HCT116 (cell line): ENCODE data around the gene U2AF2. TPM values are rescaled to one million over a fixed set of nuclear protein-coding genes. Genes with fewer than 3 reads are reported as not detected.

Experiments used
- ATAC-seq: fragments of 200-7000 bp; cut with Tn5 transposase; 2 replicates; pipeline ENCODE4 v1.9.1; 2020; ENCODE audit warnings: mild to moderate bottlenecking, moderate library complexity
- BruUV-seq: library from RNA; stranded (reverse); fragments of 400-500 nt; replicated peaks from 2 replicates; lab custom pipeline; 2021; lab: Mats Ljungman, UMichigan
- CTCF ChIA-PET: fragments of 300-600 bp; sonication (Branson Sonifier 250); formaldehyde crosslinking; loops from one replicate; lab custom pipeline; 2021; ENCODE audit warnings: antibody characterized with exemption; lab: Charles Lee
- POLR2A ChIA-PET: fragments of 300-600, 350-600 bp; sonication (Branson Sonifier 250); formaldehyde crosslinking; loops from one replicate; lab custom pipeline; 2021; ENCODE audit warnings: antibody characterized with exemption; lab: Charles Lee
- RAD21 ChIA-PET, 2 experiments: fragments of 300-600 bp; sonication (Branson Sonifier 250); formaldehyde crosslinking; loops; one replicate each; lab custom pipeline; 2023; ENCODE audit warnings: low total read pairs in 2 of 2; ENCODE audit not compliant: uncharacterized antibody in 2 of 2, unreplicated experiment in 2 of 2, low non-redundant PET in 1 of 2; lab: Charles Lee
- DNase-seq: peaks from one replicate; pipeline ENCODE4 v3.0.0-alpha.2; 2010; ENCODE audit warnings: low read depth, low spot score
- H2AFZ ChIP-seq: fragments of 200-600 bp; shearing (Covaris generic), sonication (generic); 2 replicates; pipeline ENCODE4 v1.6.1; 2017; ENCODE audit warnings: low read depth, mixed run types, mixed read lengths, antibody characterized with exemption, low read length; ENCODE audit not compliant: poor library complexity, severe bottlenecking
- H3K27ac ChIP-seq: 2 replicates; pipeline ENCODE4 v1.5.1; 2012; ENCODE audit warnings: low read depth, low read length
- H3K27me3 ChIP-seq: fragments of 200-600 bp; sonication (generic); 2 replicates; pipeline ENCODE4 v1.6.1; 2016; ENCODE audit warnings: mixed run types, low read length, mixed read lengths; ENCODE audit not compliant: insufficient read depth
- H3K36me3 ChIP-seq, 2 experiments: fragments of 200-500 bp in 1 of 2; fragments of 200-600 bp in 1 of 2; sonication (Bioruptor generic) in 1 of 2; sonication (generic) in 1 of 2; 2 replicates each; pipeline versions ENCODE4 v1.5.1 to v1.6.1; 2014 to 2016; ENCODE audit warnings: low read length in 2 of 2, inconsistent platforms in 1 of 2, mixed read lengths in 1 of 2, mixed run types in 1 of 2; ENCODE audit not compliant: insufficient read depth in 2 of 2, control insufficient read depth in 1 of 2
- H3K4me1 ChIP-seq, 2 experiments: fragments of 200-600 bp in 1 of 2; sonication (generic) in 1 of 2; 2 replicates each; pipeline versions ENCODE4 v1.5.1 to v1.6.1; 2012 to 2017; ENCODE audit warnings: low read length in 2 of 2, inconsistent platforms in 1 of 2, mild to moderate bottlenecking in 1 of 2, mixed read lengths in 1 of 2, mixed run types in 1 of 2, moderate library complexity in 1 of 2; ENCODE audit not compliant: insufficient read depth in 2 of 2, control insufficient read depth in 1 of 2
- H3K4me2 ChIP-seq: fragments of 200-600 bp; sonication (generic); 2 replicates; pipeline ENCODE4 v1.6.1; 2017; ENCODE audit warnings: mixed run types, low read length, mixed read lengths
- H3K4me3 ChIP-seq, 2 experiments: fragments of 200-600 bp in 1 of 2; sonication (generic) in 1 of 2; replicated peaks in 1 of 2; 2 replicates each; pipeline ENCODE4 v1.5.1; 2011 to 2016; ENCODE audit warnings: low read length in 2 of 2, control low read depth in 1 of 2, low read depth in 1 of 2, mild to moderate bottlenecking in 1 of 2, mixed read lengths in 1 of 2, mixed run types in 1 of 2
- H3K79me2 ChIP-seq: fragments of 200-600 bp; sonication (generic); 2 replicates; pipeline ENCODE4 v1.6.1; 2017; ENCODE audit warnings: mild to moderate bottlenecking, mixed run types, low read length, moderate library complexity, mixed read lengths; ENCODE audit not compliant: insufficient read depth
- H3K9ac ChIP-seq: fragments of 200-600 bp; sonication (generic); 2 replicates; pipeline ENCODE4 v1.6.1; 2016; ENCODE audit warnings: low read length, mixed read lengths
- H3K9me2 ChIP-seq: fragments of 200-600 bp; sonication (generic), shearing (Covaris generic); 2 replicates; pipeline ENCODE4 v1.6.1; 2017; ENCODE audit warnings: mixed run types, mild to moderate bottlenecking, moderate library complexity; ENCODE audit not compliant: insufficient read depth
- H3K9me3 ChIP-seq, 2 experiments: fragments of 200-500 bp in 1 of 2; fragments of 200-600 bp in 1 of 2; sonication (Bioruptor generic) in 1 of 2; sonication (generic) in 1 of 2; 2 replicates each; pipeline ENCODE4 v1.6.1; 2014 to 2017; ENCODE audit warnings: low read length in 2 of 2, mixed read lengths in 2 of 2, inconsistent platforms in 1 of 2, low read depth in 1 of 2, mild to moderate bottlenecking in 1 of 2, mixed run types in 1 of 2, moderate library complexity in 1 of 2; ENCODE audit not compliant: control insufficient read depth in 1 of 2, insufficient read depth in 1 of 2
- H4K20me1 ChIP-seq: fragments of 200-600 bp; sonication (generic), shearing (Covaris generic); 2 replicates; pipeline ENCODE4 v1.6.1; 2017; ENCODE audit warnings: mixed run types, mild to moderate bottlenecking, moderate library complexity; ENCODE audit not compliant: insufficient read depth
- CEBPB ChIP-seq: IDR thresholded peaks from 2 replicates; pipeline ENCODE4 v1.6.1; 2012; ENCODE audit warnings: low read depth
- CTCF ChIP-seq, 3 experiments: fragments of 200-600 bp in 1 of 3; sonication (generic) in 1 of 3; IDR thresholded peaks in 2 of 3; conservative IDR thresholded peaks in 1 of 3; 2 replicates each; pipeline ENCODE4 v1.5.1; 2012 to 2017; ENCODE audit warnings: low read depth in 2 of 3, low read length in 2 of 3, antibody characterized with exemption in 1 of 3, borderline replicate concordance in 1 of 3, control low read depth in 1 of 3, mild to moderate bottlenecking in 1 of 3, mixed read lengths in 1 of 3, mixed run types in 1 of 3, moderate library complexity in 1 of 3; ENCODE audit not compliant: insufficient read depth in 1 of 3
- SRF ChIP-seq: IDR thresholded peaks from 2 replicates; pipeline ENCODE4 v1.6.1; 2012; ENCODE audit warnings: low read depth
- intact Hi-C: fragments of 100-400 bp; cut with micrococcal nuclease; formaldehyde crosslinking; loops from 2 replicates; pipeline ENCODE4 v1.10.0; 2022
- total RNA-seq: library from RNA; stranded (reverse); gene quantifications from one replicate; pipeline ENCODE4 v1.2.1, GENCODE V29; 2021; ENCODE audit not compliant: unreplicated experiment

The U2AF2 gene
- total RNA-seq, 1 experiment from 2014 or later = 259 TPM

DNA sequence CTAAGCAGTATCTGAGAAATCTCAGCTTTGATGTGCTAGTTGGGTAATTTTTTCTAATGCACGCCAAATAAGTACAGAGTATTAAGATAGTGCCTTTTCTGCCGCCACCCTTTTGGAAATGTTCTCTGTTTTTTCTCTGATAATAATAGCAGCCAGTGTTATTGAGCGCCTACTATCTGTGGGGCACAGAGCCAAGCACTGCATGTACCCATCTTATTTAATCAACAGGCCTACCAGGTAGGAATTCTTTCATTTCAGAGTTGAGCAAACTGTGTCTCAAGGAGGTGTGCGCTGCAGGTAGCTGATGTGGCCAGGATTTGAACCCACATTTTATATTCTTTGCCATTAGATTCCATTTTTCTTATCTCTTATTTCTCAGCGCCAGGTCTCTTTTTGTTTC, 21.5 kb downstream of the U2AF2 start:
- BruUV-seq = no TSS peak
- RAD21 ChIA-PET = no interaction called here
- Histone ChIP-seq H3K4me3 (peak overlapping the region; percentile 83 to 94), H3K36me3 (peaks cover 16 to 25% of the 10 kb centered on the region in 2 experiments; a peak in 3 of 4 replicates), H3K9me3 (no peaks in the 10 kb centered on the region), H4K20me1 (0 out of 2 replicates have a peak, but pooled peaks cover 8% of the 10 kb centered on the region), H3K27ac (no peak overlapping the region), H2AFZ (no peak overlapping the region), H3K9me2 (no peaks in the 10 kb centered on the region)
- CTCF ChIA-PET = no interaction called here
- POLR2A ChIA-PET = no interaction called here
- ATAC-seq = no peak
- no peak for DNase-seq
- TF ChIP-seq CTCF (IDR thresholded peaks at IDR 0.05 in 2 of 3, conservative IDR thresholded peaks at IDR 0.05 in 1 of 3; ENCODE audit: borderline replicate concordance in 1 of 3, insufficient read depth in 1 of 3, low read depth in 2 of 3, low read length in 2 of 3) (peak in 2 of 3 experiments; percentile 10 to 51; a peak in 2 of 6 replicates), CEBPB (no peak)
- TF ChIP-seq, all 23 proteins: peak for 1
- H3K27me3 ChIP-seq = no peaks in the 10 kb centered on the region
- H3K4me1 ChIP-seq = peaks cover 11 to 44% of the 10 kb centered on the region in 2 experiments
- H3K4me2 ChIP-seq = peak overlapping the region; percentile 77
- intact Hi-C loops = no loop called here
- H3K9ac ChIP-seq = peak overlapping the region; percentile 84
- H3K79me2 ChIP-seq = peaks cover 92% of the 10 kb centered on the region

DNA sequence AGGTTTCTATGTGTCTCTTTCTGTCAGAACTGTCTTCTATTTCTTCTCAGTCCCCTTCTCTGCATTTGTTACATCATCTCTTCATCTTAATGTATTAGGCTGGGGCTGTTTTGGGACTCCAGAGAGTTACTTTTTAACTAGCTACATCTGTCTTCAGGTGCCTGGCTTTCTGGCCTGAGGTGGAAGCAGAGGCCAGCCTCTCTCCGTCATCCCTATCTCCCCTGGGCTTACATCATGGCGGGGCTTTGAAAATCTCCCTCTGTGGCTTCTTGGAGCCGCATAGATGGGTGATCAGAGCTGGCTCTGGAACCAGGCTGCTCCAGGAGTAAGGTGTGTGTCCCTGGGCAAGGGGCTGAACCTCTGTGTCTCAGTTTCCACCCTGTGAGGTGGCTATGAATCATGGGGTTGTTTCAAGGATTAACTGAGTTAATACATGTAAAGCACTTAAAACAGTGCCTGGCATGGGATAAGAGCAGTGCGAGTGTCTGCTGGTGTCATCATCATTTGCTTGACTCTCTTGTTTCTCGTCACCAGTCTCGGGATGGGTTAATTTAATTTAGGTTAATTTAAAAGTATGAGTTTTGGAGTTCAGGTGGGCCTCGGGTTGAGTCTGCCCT, 22.2 kb downstream of the U2AF2 start:
- H3K4me2 ChIP-seq = peak overlapping the region; percentile 77
- peak overlapping the region; percentile 84; the same call in 1 of the 2 replicates for H3K9ac ChIP-seq
- ChIA-PET POLR2A (no interaction called here), CTCF (no interaction called here), RAD21 (no interaction called here)
- BruUV-seq = no TSS peak
- ATAC-seq = no peak
- peaks cover 92% of the 10 kb centered on the region for H3K79me2 ChIP-seq
- H3K9me3 ChIP-seq = no peaks in the 10 kb centered on the region
- H3K4me3 ChIP-seq = peak overlapping the region in 1 of 2 experiments; percentile 83; a peak in 1 of 4 replicates
- H3K9me2 ChIP-seq = no peaks in the 10 kb centered on the region
- DNase-seq = no peak
- no peak overlapping the region for H3K27ac ChIP-seq
- H3K4me1 ChIP-seq = peaks cover 11 to 44% of the 10 kb centered on the region in 2 experiments
- H4K20me1 ChIP-seq = 0 out of 2 replicates have a peak, but pooled peaks cover 8% of the 10 kb centered on the region
- intact Hi-C loops = no loop called here
- no peak overlapping the region for H2AFZ ChIP-seq
- TF ChIP-seq SRF = no peak
- H3K36me3 ChIP-seq = peaks cover 16 to 30% of the 10 kb centered on the region in 2 experiments; a peak in 3 of 4 replicates
- no peaks in the 10 kb centered on the region for H3K27me3 ChIP-seq
